GM23338 (cell line): ENCODE data around the gene CCNYL1. TPM values are rescaled to one million over a fixed set of nuclear protein-coding genes. Genes with fewer than 3 reads are reported as not detected.

Experiments
- ATAC-seq: fragments of 200-7000 bp; cut with Tn5 transposase; 3 replicates; pipeline ENCODE4 v1.9.1; 2020
- DNase-seq: peaks from one replicate; pipeline ENCODE4 v3.0.0-alpha.2; 2015; ENCODE audit warnings: low spot score
- H2AFZ ChIP-seq: fragments of 200-600 bp; sonication (generic); 2 replicates; pipeline ENCODE4 v1.8.0; 2016; ENCODE audit warnings: antibody characterized with exemption, mild to moderate bottlenecking, moderate library complexity
- H3F3A ChIP-seq: fragments of 200-600 bp; sonication (generic); replicated peaks from 2 replicates; pipeline ENCODE4 v1.8.0; 2017; ENCODE audit warnings: antibody characterized with exemption, mixed run types, low read depth
- H3K27ac ChIP-seq: fragments of 200-600 bp; sonication (generic); 2 replicates; pipeline ENCODE4 v1.6.1; 2016; ENCODE audit warnings: low read depth
- H3K27me3 ChIP-seq: fragments of 200-600 bp; sonication (generic); 2 replicates; pipeline ENCODE4 v1.8.0; 2016; ENCODE audit warnings: mild to moderate bottlenecking, mixed run types, moderate library complexity; ENCODE audit not compliant: insufficient read depth
- H3K36me3 ChIP-seq: fragments of 200-600 bp; sonication (generic); 2 replicates; pipeline ENCODE4 v1.8.0; 2016; ENCODE audit warnings: mild to moderate bottlenecking; ENCODE audit not compliant: insufficient read depth
- H3K4me1 ChIP-seq: fragments of 200-600 bp; sonication (generic); 2 replicates; pipeline ENCODE4 v1.8.0; 2016; ENCODE audit warnings: mild to moderate bottlenecking, moderate library complexity; ENCODE audit not compliant: insufficient read depth
- H3K4me2 ChIP-seq: fragments of 200-600 bp; sonication (generic); 2 replicates; pipeline ENCODE4 v1.7.1; 2017; ENCODE audit warnings: mixed run types
- H3K4me3 ChIP-seq: fragments of 200-600 bp; sonication (generic); 2 replicates; pipeline ENCODE4 v1.6.1; 2016; ENCODE audit warnings: mixed run types
- H3K79me2 ChIP-seq: fragments of 200-600 bp; sonication (generic); replicated peaks from 2 replicates; pipeline ENCODE4 v1.8.0; 2017; ENCODE audit warnings: mild to moderate bottlenecking; ENCODE audit not compliant: insufficient read depth
- H3K9me2 ChIP-seq: fragments of 200-600 bp; sonication (generic); 2 replicates; pipeline ENCODE4 v1.8.0; 2017; ENCODE audit not compliant: insufficient read depth
- H4K20me1 ChIP-seq: fragments of 200-600 bp; sonication (generic); replicated peaks from 2 replicates; pipeline ENCODE4 v1.8.0; 2017; ENCODE audit warnings: mild to moderate bottlenecking; ENCODE audit not compliant: insufficient read depth
- H3K27ac Mint-ChIP-seq: 2 replicates; pipeline ENCODE4 v1.8.0; 2020; ENCODE audit warnings: inconsistent platforms, mild to moderate bottlenecking, moderate library complexity, mixed read lengths
- H3K27me3 Mint-ChIP-seq: 3 replicates; pipeline ENCODE4 v1.8.0; 2022; ENCODE audit warnings: low read depth, mild to moderate bottlenecking, moderate library complexity, mixed read lengths, inconsistent platforms; ENCODE audit not compliant: insufficient read depth, poor library complexity
- H3K36me3 Mint-ChIP-seq: 3 replicates; pipeline ENCODE4 v1.8.0; 2021; ENCODE audit warnings: low read depth, mild to moderate bottlenecking, inconsistent platforms, moderate library complexity, mixed read lengths
- H3K4me1 Mint-ChIP-seq: 3 replicates; pipeline ENCODE4 v1.8.0; 2020; ENCODE audit warnings: mild to moderate bottlenecking, inconsistent platforms, mixed read lengths
- H3K4me3 Mint-ChIP-seq: 3 replicates; pipeline ENCODE4 v1.8.0; 2021; ENCODE audit warnings: moderate library complexity, mild to moderate bottlenecking, inconsistent platforms, mixed read lengths
- H3K9me3 Mint-ChIP-seq: 3 replicates; pipeline ENCODE4 v1.8.0; 2020; ENCODE audit warnings: moderate library complexity, mild to moderate bottlenecking, inconsistent platforms, mixed read lengths
- CREB1 ChIP-seq: fragments of 250-450 bp; sonication (Bioruptor Pico); IDR thresholded peaks from 2 replicates; pipeline ENCODE4 v1.5.0; 2020; ENCODE audit warnings: low read depth, mild to moderate bottlenecking, moderate library complexity
- CTCF ChIP-seq, 2 experiments: fragments of 200-600 bp in 1 of 2; sonication (generic) in 1 of 2; conservative IDR thresholded peaks; 2 replicates each; pipeline versions ENCODE4 v1.5.1 to v1.6.1; 2016 to 2017; ENCODE audit warnings: antibody characterized with exemption in 2 of 2, low read depth in 2 of 2, mild to moderate bottlenecking in 2 of 2, moderate library complexity in 1 of 2
- ETS1 ChIP-seq: IDR thresholded peaks from 2 replicates; pipeline ENCODE4 v1.6.1; 2016; ENCODE audit warnings: antibody characterized with exemption
- EZH2 ChIP-seq: fragments of 200-600 bp; sonication (generic); IDR thresholded peaks from one replicate; pipeline ENCODE4 v1.8.0; 2017; ENCODE audit warnings: antibody characterized with exemption, mild to moderate bottlenecking, low read depth; ENCODE audit not compliant: unreplicated experiment
- EZH2phosphoT487 ChIP-seq: fragments of 200-600 bp; sonication (generic); IDR thresholded peaks from one replicate; pipeline ENCODE4 v1.8.1; 2018; ENCODE audit warnings: antibody characterized with exemption; ENCODE audit not compliant: unreplicated experiment
- JUNB ChIP-seq: IDR thresholded peaks from one replicate; pipeline ENCODE4 v1.6.1; 2016; ENCODE audit warnings: antibody characterized with exemption; ENCODE audit not compliant: unreplicated experiment
- NANOG ChIP-seq: IDR thresholded peaks from 2 replicates; pipeline ENCODE4 v1.6.1; 2016; ENCODE audit warnings: antibody characterized with exemption, borderline replicate concordance
- POLR2AphosphoS5 ChIP-seq: IDR thresholded peaks from 2 replicates; pipeline ENCODE4 v1.6.1; 2016; ENCODE audit warnings: antibody characterized with exemption, low read depth
- REST ChIP-seq: IDR thresholded peaks from one replicate; pipeline ENCODE4 v1.6.1; 2018; ENCODE audit warnings: antibody characterized with exemption; ENCODE audit not compliant: unreplicated experiment
- STAT1 ChIP-seq: IDR thresholded peaks from one replicate; pipeline ENCODE4 v1.6.1; 2016; ENCODE audit warnings: antibody characterized with exemption; ENCODE audit not compliant: unreplicated experiment
- ZNF114 ChIP-seq: fragments of 250-450 bp; sonication (Bioruptor Pico); IDR thresholded peaks from 2 replicates; pipeline ENCODE4 v1.5.0; 2020; ENCODE audit warnings: mild to moderate bottlenecking, moderate library complexity
- ZNF331 ChIP-seq: fragments of 250-450 bp; sonication (Bioruptor Pico); IDR thresholded peaks from 2 replicates; pipeline ENCODE4 v1.5.0; 2020; ENCODE audit warnings: low read depth, mild to moderate bottlenecking, moderate library complexity
- ZNF462 ChIP-seq: fragments of 250-450 bp; sonication (Bioruptor Pico); IDR thresholded peaks from 2 replicates; pipeline ENCODE4 v1.5.0; 2020; ENCODE audit warnings: mild to moderate bottlenecking, moderate library complexity
- polyA plus RNA-seq: library from polyadenylated mRNA; unstranded; fragments of >200 nt; fragmentation: Nextera tagmentation; extraction: Ambion mirVana; gene quantifications from 2 replicates; pipeline ENCODE4 v1.2.1, GENCODE V29; 2016
- total RNA-seq: library from RNA; depleted of rRNA; stranded (reverse); fragments of >200 nt; shearing (Covaris generic); gene quantifications from 2 replicates; pipeline ENCODE4 v1.2.3, GENCODE V29; 2014

Gene CCNYL1
- total and polyA plus RNA-seq, 2 experiments from 2014 or later = 19.6 to 32.1 TPM

- no peak overlapping the region for H3K27ac Mint-ChIP-seq
- Histone ChIP-seq H3K4me2 (no peak overlapping the region), H3K4me1 (peaks cover 3% of the 10 kb centered on the region; the same call in 1 of the 2 replicates)
Measured at GRCh38 chr2:207724113-207724512, 12.7 kb downstream of the CCNYL1 start.

More at GRCh38 chr2:207724113-207724512, 12.7 kb downstream of the CCNYL1 start:
- no peaks in the 10 kb centered on the region; the same call in 1 of the 2 replicates for H4K20me1 ChIP-seq
- no peaks in the 10 kb centered on the region for H3K27me3 ChIP-seq
- H2AFZ ChIP-seq = no peak overlapping the region
- H3K4me3 Mint-ChIP-seq = no peak overlapping the region
- DNase-seq = no peak
- H3K4me3 ChIP-seq = no peak overlapping the region
- no peak for ATAC-seq
- H3K27ac ChIP-seq = no peak overlapping the region
- no peaks in the 10 kb centered on the region for H3K9me2 ChIP-seq
- no peaks in the 10 kb centered on the region for H3K36me3 ChIP-seq
- no peaks in the 10 kb centered on the region for H3F3A ChIP-seq
- peaks cover 3% of the 10 kb centered on the region for H3K27me3 Mint-ChIP-seq
- no peaks in the 10 kb centered on the region for H3K9me3 Mint-ChIP-seq
- TF ChIP-seq ZNF462 (no peak), JUNB (no peak), EZH2 (no peak), EZH2phosphoT487 (no peak), REST (no peak), ZNF331 (CRISPR knock-in tag) (no peak), ZNF114 (CRISPR knock-in tag) (no peak), STAT1 (no peak), NANOG (no peak), CTCF (conservative IDR thresholded peaks at IDR 0.05; ENCODE audit: low read depth in 2 of 2) (no peak), ETS1 (no peak), CREB1 (no peak), POLR2AphosphoS5 (no peak)
- peaks cover 15% of the 10 kb centered on the region for H3K4me1 Mint-ChIP-seq
- peaks cover 13% of the 10 kb centered on the region; the same call in 2 of the 3 replicates for H3K36me3 Mint-ChIP-seq
- peaks cover 53% of the 10 kb centered on the region for H3K79me2 ChIP-seq
